H1 (cell line): ENCODE measurements around the gene SYT6. TPM values are rescaled to one million over a fixed set of nuclear protein-coding genes. Genes with fewer than 3 reads are reported as not detected.

ENCODE experiments used
- CTCF ChIA-PET: fragments of 300-600 bp; sonication (Branson Sonifier 250); formaldehyde crosslinking; loops from one replicate; lab custom pipeline; 2021; ENCODE audit not compliant: partially characterized antibody; lab: Charles Lee
- POLR2A ChIA-PET: fragments of 300-600 bp; sonication (Branson Sonifier 250); formaldehyde crosslinking; loops from one replicate; lab custom pipeline; 2021; ENCODE audit warnings: inconsistent platforms; ENCODE audit not compliant: partially characterized antibody; lab: Charles Lee
- DNase-seq, 2 experiments: peaks; one replicate each; pipeline versions ENCODE4 v3.0.0 to v3.0.0-alpha.2; 2010 to 2022; ENCODE audit warnings: low spot score in 2 of 2, low read depth in 1 of 2, mixed read lengths in 1 of 2
- FAIRE-seq: peaks from 2 replicates; lab custom pipeline; 2011; peaks lifted over from hg19 to GRCh38; lab: Jason Lieb, UNC
- H2AFZ ChIP-seq: 2 replicates; pipeline ENCODE4 v1.8.1; 2012; ENCODE audit warnings: low read length, inconsistent platforms
- H2AK5ac ChIP-seq: 2 replicates; pipeline ENCODE4 v1.6.1; 2013; ENCODE audit warnings: low read depth, low read length
- H2BK120ac ChIP-seq: replicated peaks from 2 replicates; pipeline ENCODE3; 2013; ENCODE audit warnings: low read depth, low read length, inconsistent platforms
- H2BK12ac ChIP-seq: 2 replicates; pipeline ENCODE4 v1.6.1; 2013; ENCODE audit warnings: low read depth, low read length
- H2BK15ac ChIP-seq: 2 replicates; pipeline ENCODE4 v1.6.1; 2013; ENCODE audit warnings: low read length
- H2BK20ac ChIP-seq: 2 replicates; pipeline ENCODE4 v1.6.1; 2013; ENCODE audit warnings: low read length
- H2BK5ac ChIP-seq: 2 replicates; pipeline ENCODE4 v1.6.1; 2013; ENCODE audit warnings: low read depth, low read length
- H3K14ac ChIP-seq: 2 replicates; pipeline ENCODE4 v1.6.1; 2013; ENCODE audit warnings: inconsistent platforms; ENCODE audit not compliant: insufficient read length
- H3K18ac ChIP-seq: 2 replicates; pipeline ENCODE4 v1.6.1; 2013; ENCODE audit warnings: low read length; ENCODE audit errors: extremely low read depth
- H3K23ac ChIP-seq: 2 replicates; pipeline ENCODE4 v1.6.1; 2013; ENCODE audit warnings: inconsistent platforms; ENCODE audit not compliant: insufficient read length
- H3K23me2 ChIP-seq: 2 replicates; pipeline ENCODE4 v1.6.1; 2013; ENCODE audit warnings: low read depth, low read length
- H3K27ac ChIP-seq: 2 replicates; pipeline ENCODE4 v1.6.1; 2011; ENCODE audit warnings: low read depth, low read length, inconsistent platforms
- H3K27me3 ChIP-seq, 4 experiments: replicated peaks in 1 of 4; 1 replicate in 1 of 4; 2 replicates in 3 of 4; pipeline versions ENCODE4 v1.6.1 to v1.8.1; 2011 to 2013; ENCODE audit warnings: low read length in 3 of 4, mild to moderate bottlenecking in 3 of 4, inconsistent platforms in 2 of 4, mixed read lengths in 2 of 4, moderate library complexity in 1 of 4; ENCODE audit not compliant: control insufficient read depth in 3 of 4, insufficient read depth in 3 of 4; ENCODE audit errors: extremely low read depth in 1 of 4
- H3K36me3 ChIP-seq, 4 experiments: 2 replicates each; pipeline versions ENCODE4 v1.6.1 to v1.8.1; 2011 to 2013; ENCODE audit warnings: mild to moderate bottlenecking in 4 of 4, low read length in 3 of 4, moderate library complexity in 2 of 4, control low read depth in 1 of 4, inconsistent platforms in 1 of 4; ENCODE audit not compliant: insufficient read depth in 4 of 4, control insufficient read depth in 2 of 4
- H3K4ac ChIP-seq: replicated peaks from 2 replicates; pipeline ENCODE3; 2013; ENCODE audit warnings: low read length, low read depth, mixed read lengths, inconsistent platforms; ENCODE audit not compliant: insufficient read length
- H3K4me1 ChIP-seq, 4 experiments: replicated peaks in 1 of 4; 1 replicate in 1 of 4; 2 replicates in 3 of 4; pipeline versions ENCODE4 v1.6.1 to v1.8.1; 2011 to 2013; ENCODE audit warnings: low read length in 3 of 4, inconsistent platforms in 2 of 4, mixed read lengths in 1 of 4; ENCODE audit not compliant: insufficient read depth in 4 of 4, control insufficient read depth in 3 of 4
- H3K4me2 ChIP-seq, 2 experiments: 2 replicates each; pipeline versions ENCODE4 v1.6.1 to v1.8.1; 2011 to 2013; ENCODE audit warnings: low read depth in 2 of 2, low read length in 2 of 2, control low read depth in 1 of 2, inconsistent platforms in 1 of 2, mild to moderate bottlenecking in 1 of 2; ENCODE audit not compliant: insufficient read depth in 1 of 2
- H3K4me3 ChIP-seq, 4 experiments: fragments of 200-600, 300-600 bp in 1 of 4; sonication (generic), shearing (Covaris generic), sonication (Bioruptor Twin) in 1 of 4; 2 replicates each; pipeline versions ENCODE4 v1.5.1 to v1.8.1; 2011 to 2016; ENCODE audit warnings: low read length in 4 of 4, low read depth in 3 of 4, control low read depth in 2 of 4, inconsistent platforms in 2 of 4, mild to moderate bottlenecking in 2 of 4, mixed read lengths in 1 of 4, moderate library complexity in 1 of 4; ENCODE audit not compliant: insufficient read depth in 2 of 4; ENCODE audit errors: extremely low read depth in 1 of 4
- H3K56ac ChIP-seq: replicated peaks from 2 replicates; pipeline ENCODE3; 2013; ENCODE audit warnings: low read depth, mild to moderate bottlenecking, mixed read lengths, low read length, inconsistent platforms; ENCODE audit not compliant: insufficient read length
- H3K79me1 ChIP-seq: 2 replicates; pipeline ENCODE4 v1.6.1; 2013; ENCODE audit warnings: low read depth, low read length, control low read depth
- H3K79me2 ChIP-seq, 2 experiments: 2 replicates each; pipeline versions ENCODE4 v1.6.1 to v1.8.1; 2012 to 2013; ENCODE audit warnings: low read length in 2 of 2, mild to moderate bottlenecking in 2 of 2, inconsistent platforms in 1 of 2; ENCODE audit not compliant: insufficient read depth in 2 of 2, control insufficient read depth in 1 of 2
- H3K9ac ChIP-seq, 4 experiments: replicated peaks in 1 of 4; 1 replicate in 1 of 4; 2 replicates in 3 of 4; pipeline versions ENCODE4 v1.6.1 to v1.8.1; 2011 to 2013; ENCODE audit warnings: low read depth in 3 of 4, low read length in 3 of 4, control low read depth in 2 of 4, mild to moderate bottlenecking in 2 of 4, moderate library complexity in 2 of 4, inconsistent platforms in 1 of 4; ENCODE audit errors: extremely low read depth in 1 of 4
- H3K9me3 ChIP-seq, 2 experiments: 2 replicates each; pipeline versions ENCODE4 v1.6.1 to v1.8.1; 2012 to 2013; ENCODE audit warnings: mild to moderate bottlenecking in 2 of 2, moderate library complexity in 2 of 2, control low read depth in 1 of 2, inconsistent platforms in 1 of 2, low read depth in 1 of 2, low read length in 1 of 2, mixed read lengths in 1 of 2; ENCODE audit not compliant: insufficient read depth in 2 of 2
- H4K20me1 ChIP-seq, 2 experiments: replicated peaks in 1 of 2; 2 replicates each; pipeline versions ENCODE3 to v1.8.1; 2011 to 2013; ENCODE audit warnings: inconsistent platforms in 2 of 2, low read length in 2 of 2, mild to moderate bottlenecking in 1 of 2; ENCODE audit not compliant: insufficient read depth in 2 of 2, control insufficient read depth in 1 of 2
- H4K5ac ChIP-seq: 2 replicates; pipeline ENCODE4 v1.6.1; 2013; ENCODE audit warnings: low read length, low read depth, mixed read lengths, inconsistent platforms; ENCODE audit not compliant: insufficient read length
- H4K8ac ChIP-seq: 2 replicates; pipeline ENCODE4 v1.8.0; 2013; ENCODE audit warnings: mild to moderate bottlenecking, moderate library complexity, low read length, inconsistent platforms; ENCODE audit not compliant: insufficient read depth; ENCODE audit errors: extremely low read depth
- H4K91ac ChIP-seq: replicated peaks from 2 replicates; pipeline ENCODE3; 2013; ENCODE audit warnings: low read length, mixed read lengths, inconsistent platforms; ENCODE audit not compliant: insufficient read length
- CHD1 ChIP-seq: IDR thresholded peaks from 2 replicates; pipeline ENCODE4 v1.6.1; 2012; ENCODE audit warnings: low read depth, low read length, improper control_type of control experiment
- JUN ChIP-seq: IDR thresholded peaks from 2 replicates; pipeline ENCODE4 v1.6.1; 2011; ENCODE audit warnings: low read depth, mild to moderate bottlenecking, improper control_type of control experiment, low read length
- POLR2A ChIP-seq, 2 experiments: IDR thresholded peaks; 1 replicate in 1 of 2; 2 replicates in 1 of 2; pipeline ENCODE4 v1.6.1; 2011; ENCODE audit warnings: low read depth in 2 of 2, low read length in 2 of 2, mild to moderate bottlenecking in 2 of 2; ENCODE audit errors: control extremely low read depth in 1 of 2
- POLR2AphosphoS5 ChIP-seq: IDR thresholded peaks from 2 replicates; pipeline ENCODE4 v1.6.1; 2011; ENCODE audit warnings: low read depth, low read length
- RAD21 ChIP-seq, 2 experiments: IDR thresholded peaks in 1 of 2; conservative IDR thresholded peaks in 1 of 2; 2 replicates each; pipeline ENCODE4 v1.6.1; 2011; ENCODE audit warnings: low read depth in 2 of 2, low read length in 2 of 2, improper control_type of control experiment in 1 of 2, inconsistent platforms in 1 of 2, mild to moderate bottlenecking in 1 of 2, moderate library complexity in 1 of 2
- WGBS, 2 experiments: shearing (Covaris generic) in 1 of 2; methylation state at CpG; one replicate each; pipeline versions ENCODE4 v1.1.6 to v1.1.7; 2013 to 2015; ENCODE audit warnings: low lambda C conversion rate in 2 of 2, mixed read lengths in 2 of 2, inconsistent platforms in 1 of 2, low coverage in 1 of 2, missing lambda C conversion rate in 1 of 2; ENCODE audit not compliant: insufficient replicate concordance in 2 of 2, insufficient coverage in 1 of 2, insufficient read length in 1 of 2; ENCODE audit errors: extremely low coverage in 1 of 2, missing lambda C conversion rate in 1 of 2; 5-methylcytosine and 5-hydroxymethylcytosine counted together
- polyA plus RNA-seq, 7 experiments: library from polyadenylated mRNA; depleted of rRNA in 3 of 7; stranded (reverse) in 5 of 7; unstranded in 2 of 7; fragments of >200 nt in 5 of 7; fragments of 200-250 nt in 2 of 7; gene quantifications; 1 replicate in 5 of 7; 2 replicates in 1 of 7; 4 replicates in 1 of 7; pipeline versions ENCODE4 v1.2.1 to v1.2.3, GENCODE V29; 2011 to 2013; ENCODE audit warnings: missing spikeins in 2 of 7, mixed read lengths in 2 of 7
- total RNA-seq: library from RNA; stranded (reverse); fragmentation: NEBNext Ultra II Directional; extraction: Animal tissue kit (Norgen Biotek cat#: 25700); gene quantifications from 2 replicates; pipeline ENCODE4 v1.2.1, GENCODE V29; 2021

The SYT6 gene
- total and polyA plus RNA-seq, 2 of the 8 experiments (the other 6 are each of a cell fraction or from before 2014, with no cell fraction given), result 33.7 to 83.5 TPM

GRCh38 chr1:114113411-114114184, 40.1 kb downstream of the SYT6 start:
- peak overlapping the region; percentile 84 for H2BK5ac ChIP-seq
- H3K18ac ChIP-seq, result no peak overlapping the region
- 0 out of 2 replicates have a peak overlapping the region, but pooled peaks have one; percentile 0 for H2BK20ac ChIP-seq
- H3K56ac ChIP-seq, result no peak overlapping the region
- no peak overlapping the region for H3K4me2 ChIP-seq
- no peak overlapping the region for H3K23ac ChIP-seq
- H3K9ac ChIP-seq, result no peak overlapping the region
- H3K4me3 ChIP-seq, result no peak overlapping the region
- TF ChIP-seq RAD21 (IDR thresholded peaks at IDR 0.05 in 1 of 2, conservative IDR thresholded peaks at IDR 0.05 in 1 of 2; ENCODE audit: low read depth in 2 of 2, low read length in 2 of 2), result no peak
- no peak for TF ChIP-seq POLR2A (IDR thresholded peaks at IDR 0.05; ENCODE audit: control extremely low read depth in 1 of 2, low read depth in 2 of 2, low read length in 2 of 2)
- TF ChIP-seq CHD1, result no peak
- TF ChIP-seq POLR2AphosphoS5, result no peak
- no peak for TF ChIP-seq JUN
- H2AK5ac ChIP-seq, result peak overlapping the region; percentile 11; the same call in 1 of the 2 replicates
- peaks cover 2 to 17% (median 5%) of the 10 kb centered on the region in 4 experiments; a peak in 6 of 7 replicates for H3K4me1 ChIP-seq
- H2BK120ac ChIP-seq, result no peak overlapping the region
- 90% methylated on average over 10 of the region's 10 CpGs; no CpG with 5 or more reads in 1 of the 2 experiments for WGBS, 2 experiments
- H3K79me2 ChIP-seq, result no peaks in the 10 kb centered on the region
- H3K27me3 ChIP-seq, result no peaks in the 10 kb centered on the region; a peak in 2 of 7 replicates
- no peak overlapping the region for H3K14ac ChIP-seq
- no peak overlapping the region for H2BK12ac ChIP-seq
- H2BK15ac ChIP-seq, result no peak overlapping the region
- no peak overlapping the region for H3K4ac ChIP-seq
- no peak overlapping the region for H4K5ac ChIP-seq
- FAIRE-seq (no peak), DNase-seq (no peak)
- POLR2A ChIA-PET, result no interaction called here
- H4K8ac ChIP-seq, result no peak overlapping the region
- peaks cover 7 to 78% (median 17%) of the 10 kb centered on the region in 4 experiments; a peak in 7 of 8 replicates for H3K36me3 ChIP-seq
- H3K23me2 ChIP-seq, result no peaks in the 10 kb centered on the region
- H3K9me3 ChIP-seq, result no peaks in the 10 kb centered on the region
- no peak overlapping the region for H2AFZ ChIP-seq
- H4K20me1 ChIP-seq, result no peaks in the 10 kb centered on the region
- no peak overlapping the region for H4K91ac ChIP-seq
- CTCF ChIA-PET, result interaction anchor here (0.8 to 2.4 kb wide), 5 partner anchors 9 to 135 kb away, joined by 3 to 6 read pairs (median 3); partner anchors contain the start of gene OLFML3
- no peak overlapping the region for H3K27ac ChIP-seq
- peaks cover 6% of the 10 kb centered on the region for H3K79me1 ChIP-seq
